ENCODE data around the gene BCR.

Gene BCR

DNA sequence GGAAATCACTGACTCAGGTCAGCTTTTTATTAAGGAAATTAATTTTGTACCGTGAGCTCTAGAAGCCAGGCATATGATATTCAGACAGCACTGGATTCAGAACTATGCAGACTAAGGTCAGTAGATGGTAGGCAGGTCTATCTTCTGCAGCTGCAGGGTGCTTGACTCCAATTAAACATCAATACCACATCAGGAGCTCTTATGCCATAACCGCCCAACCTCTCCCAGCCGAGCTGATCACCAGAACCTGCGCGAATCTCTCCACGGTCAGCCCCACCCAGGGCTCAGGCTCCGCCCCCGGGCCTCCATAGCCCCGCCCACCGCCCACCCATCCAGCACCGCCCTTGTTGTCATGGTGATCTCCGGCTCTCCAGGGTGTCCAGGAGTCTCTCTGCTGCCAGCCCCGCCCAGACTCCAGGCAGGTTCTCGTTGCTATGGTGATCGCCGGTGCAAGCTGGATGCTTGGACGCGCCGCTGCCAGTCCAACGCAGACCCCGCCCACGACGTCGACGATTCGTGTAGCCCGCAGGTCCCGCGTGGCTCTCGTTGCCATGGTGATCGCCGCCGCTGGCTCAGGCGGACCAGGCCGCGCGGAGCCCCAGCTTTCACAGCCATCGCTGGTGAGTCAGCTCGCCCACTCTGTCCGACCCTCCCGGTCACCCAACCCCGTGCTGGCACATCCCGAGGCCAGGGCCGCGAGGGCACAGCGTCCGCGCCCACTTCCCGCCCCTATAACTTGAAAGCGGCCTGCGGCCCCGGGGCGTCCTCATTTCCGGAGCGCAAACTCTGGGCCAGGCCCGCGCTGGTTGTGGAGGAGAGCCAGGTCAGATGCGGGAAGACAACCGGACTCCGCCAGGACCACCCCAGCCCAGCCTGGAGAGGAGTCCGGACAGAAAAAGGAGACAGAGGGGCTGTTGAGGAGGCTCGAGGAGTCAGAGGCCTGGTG is 35.1 kb upstream of the BCR start, which contains the start of gene RAB36:
RAB36 (plus strand) TSS at position 546 of the 946 bp plus-strand sequence. CDS start 1,140 bp downstream, outside the sequence.
- TF ChIP-seq, protein P1, sequence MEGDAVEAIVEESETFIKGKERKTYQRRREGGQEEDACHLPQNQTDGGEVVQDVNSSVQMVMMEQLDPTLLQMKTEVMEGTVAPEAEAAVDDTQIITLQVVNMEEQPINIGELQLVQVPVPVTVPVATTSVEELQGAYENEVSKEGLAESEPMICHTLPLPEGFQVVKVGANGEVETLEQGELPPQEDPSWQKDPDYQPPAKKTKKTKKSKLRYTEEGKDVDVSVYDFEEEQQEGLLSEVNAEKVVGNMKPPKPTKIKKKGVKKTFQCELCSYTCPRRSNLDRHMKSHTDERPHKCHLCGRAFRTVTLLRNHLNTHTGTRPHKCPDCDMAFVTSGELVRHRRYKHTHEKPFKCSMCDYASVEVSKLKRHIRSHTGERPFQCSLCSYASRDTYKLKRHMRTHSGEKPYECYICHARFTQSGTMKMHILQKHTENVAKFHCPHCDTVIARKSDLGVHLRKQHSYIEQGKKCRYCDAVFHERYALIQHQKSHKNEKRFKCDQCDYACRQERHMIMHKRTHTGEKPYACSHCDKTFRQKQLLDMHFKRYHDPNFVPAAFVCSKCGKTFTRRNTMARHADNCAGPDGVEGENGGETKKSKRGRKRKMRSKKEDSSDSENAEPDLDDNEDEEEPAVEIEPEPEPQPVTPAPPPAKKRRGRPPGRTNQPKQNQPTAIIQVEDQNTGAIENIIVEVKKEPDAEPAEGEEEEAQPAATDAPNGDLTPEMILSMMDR (IDR thresholded peaks at IDR 0.05; ENCODE audit: low read depth, low read length): no peak
- peak within 1 kb of the TSS; percentile 63 for H3K4me3 ChIP-seq (ENCODE audit: low read depth, low read length)

DNA sequence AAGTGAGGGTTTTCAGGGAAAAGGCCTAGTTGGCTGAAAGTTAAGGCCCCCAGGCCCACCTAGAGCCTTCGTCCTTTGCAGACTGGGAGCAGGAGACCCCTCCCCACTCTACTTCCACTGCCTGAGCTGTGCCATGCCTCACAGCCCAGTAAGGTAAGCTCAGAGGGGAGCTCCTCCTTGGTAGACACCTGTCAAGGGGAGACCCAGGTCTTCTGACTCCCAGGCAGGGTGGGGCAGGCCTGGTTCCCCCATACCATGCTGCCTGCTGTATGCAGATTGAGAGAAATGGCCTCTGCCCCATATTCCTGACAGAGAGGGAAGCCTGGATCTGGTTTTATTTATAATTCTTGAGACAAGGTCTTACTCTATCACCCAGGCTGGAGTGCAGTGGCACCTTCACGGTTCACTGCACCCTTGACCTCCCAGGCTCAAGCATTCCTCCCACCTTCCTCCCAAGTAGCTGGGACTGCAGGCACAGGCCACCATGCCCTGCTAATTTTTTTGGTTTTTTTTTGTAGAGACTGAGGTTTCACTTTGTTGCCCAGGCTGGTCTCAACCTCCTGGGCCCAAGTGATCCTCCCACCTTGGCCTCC is 34.3 kb upstream of the BCR start:
- H3K4me3 ChIP-seq (ENCODE audit: low read depth, low read length): peak overlapping the region; percentile 63

DNA sequence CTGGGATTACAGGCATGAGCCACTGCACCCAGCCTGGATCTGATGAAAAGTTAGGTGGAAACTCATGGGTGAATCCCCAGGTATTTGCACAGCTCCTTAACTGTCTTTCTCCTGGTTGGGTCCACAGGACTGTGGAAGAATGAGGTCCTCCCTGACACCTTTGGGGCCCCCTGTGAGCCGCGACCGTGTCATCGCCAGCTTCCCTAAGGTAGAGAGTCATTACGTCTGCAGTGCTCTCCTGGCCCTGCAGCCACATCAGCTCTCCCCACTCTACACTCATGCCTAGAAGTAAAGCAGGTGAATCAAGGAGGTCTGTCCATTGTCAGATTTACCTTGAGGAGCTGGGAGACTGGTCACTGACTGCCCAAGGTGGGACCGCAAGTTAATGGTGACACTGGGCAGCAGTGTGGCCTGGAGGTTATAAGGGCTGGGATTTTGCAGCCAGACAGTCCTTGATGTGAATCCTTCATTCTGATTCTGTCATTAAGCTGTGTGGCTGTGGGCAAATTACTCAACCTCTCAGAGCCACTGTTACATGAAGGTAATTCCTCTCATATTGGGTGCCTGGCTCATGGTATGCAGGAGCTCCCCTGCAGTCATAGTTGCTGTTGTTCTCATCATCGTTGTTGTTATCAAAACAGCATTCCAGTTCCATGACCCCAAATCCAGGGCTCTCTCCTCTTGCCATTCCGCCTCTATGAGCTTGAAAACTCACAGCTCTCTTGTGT is 33.7 kb upstream of the BCR start:
- no peak overlapping the region for H3K4me3 ChIP-seq (ENCODE audit: low read depth, low read length)
- TF ChIP-seq, protein P1 (IDR thresholded peaks at IDR 0.05; ENCODE audit: low read depth, low read length): no peak

More for the DNA sequence above, 34.3 kb upstream of the BCR start:
- TF ChIP-seq, protein P1 (IDR thresholded peaks at IDR 0.05; ENCODE audit: low read depth, low read length): no peak

DNA sequence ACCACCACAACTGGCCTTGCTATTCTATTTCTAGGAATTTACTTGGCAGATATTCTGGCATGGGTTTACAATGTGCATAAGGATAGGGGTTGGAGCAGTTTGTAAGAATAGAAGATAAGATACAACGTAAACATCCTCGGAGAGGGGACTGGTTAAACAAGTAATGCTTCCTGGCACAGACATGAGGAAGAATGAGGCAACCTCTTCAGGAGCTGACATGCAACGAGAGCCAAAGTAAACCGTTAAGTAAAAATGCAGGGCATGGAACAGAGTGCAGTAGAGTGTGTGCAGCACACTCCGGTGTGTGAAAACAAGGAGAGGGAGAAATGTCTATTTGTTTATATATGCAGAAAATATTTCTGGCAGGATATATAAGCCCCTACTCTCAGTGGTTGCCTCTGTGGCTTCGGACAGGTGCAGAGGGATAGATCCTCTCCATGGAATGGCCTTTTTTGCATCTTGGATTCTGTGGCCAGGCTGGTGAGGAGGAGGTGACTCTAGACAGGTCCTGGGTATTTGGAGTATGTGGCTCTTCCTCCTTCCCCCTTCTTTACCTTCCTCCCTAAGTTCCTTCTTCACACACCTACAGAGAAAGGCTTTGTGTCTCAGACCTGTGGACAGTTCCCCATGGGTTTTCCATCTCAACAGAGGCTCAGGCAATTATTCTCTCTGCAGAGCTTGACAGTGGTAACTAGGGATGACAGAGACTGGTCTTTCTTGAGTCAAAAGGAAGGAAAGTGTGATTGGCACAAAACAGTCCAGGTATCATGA is 32.5 kb upstream of the BCR start:
- TF ChIP-seq, protein P1 (IDR thresholded peaks at IDR 0.05; ENCODE audit: low read depth, low read length): no peak
- H3K4me3 ChIP-seq (ENCODE audit: low read depth, low read length): no peak overlapping the region

DNA sequence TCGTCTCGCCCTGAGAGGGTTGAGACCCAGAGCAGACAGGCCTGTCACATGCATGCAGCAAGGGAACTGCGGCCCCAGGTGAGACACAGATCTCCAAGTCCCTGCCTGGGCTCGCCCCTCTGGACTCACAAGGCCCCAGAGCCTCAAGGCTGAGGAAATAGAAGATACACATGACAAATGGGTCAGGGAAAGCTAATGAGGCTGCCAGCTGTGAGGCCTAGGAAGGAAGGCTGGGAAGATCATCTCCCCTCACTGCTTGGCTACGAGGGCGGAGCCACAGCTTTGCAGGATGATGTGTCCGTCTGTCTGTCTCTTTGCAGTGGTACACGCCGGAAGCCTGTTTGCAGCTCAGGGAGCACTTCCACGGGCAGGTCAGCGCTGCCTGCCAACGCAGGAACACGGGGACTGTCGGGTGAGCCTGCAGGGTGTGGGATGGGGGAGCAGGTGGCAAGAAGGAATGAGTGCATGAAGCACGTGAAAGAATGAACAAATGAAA is 30.5 kb upstream of the BCR start:
- H3K4me3 ChIP-seq (ENCODE audit: low read depth, low read length): no peak overlapping the region
- TF ChIP-seq, protein P1 (IDR thresholded peaks at IDR 0.05; ENCODE audit: low read depth, low read length): no peak

DNA sequence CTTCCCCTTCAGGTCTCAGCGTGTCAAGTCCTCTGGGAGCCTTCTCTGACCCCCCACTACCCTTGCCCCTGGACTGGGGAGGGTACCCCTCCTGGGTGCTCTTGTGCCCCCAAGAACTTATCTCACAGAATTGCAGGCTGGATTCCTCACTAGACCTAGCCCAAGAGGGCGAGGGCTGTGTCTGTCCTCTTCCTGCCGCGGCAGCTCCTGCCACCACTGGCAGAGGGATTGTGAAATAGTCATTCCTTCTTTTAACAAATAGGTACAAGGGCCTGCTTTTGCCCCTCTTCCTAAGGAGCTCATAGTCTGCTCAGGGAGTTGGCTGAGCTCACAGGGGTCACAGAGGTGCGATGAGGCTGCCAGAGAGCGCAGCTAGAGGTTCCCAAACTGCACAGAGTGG is 29.5 kb upstream of the BCR start:
- TF ChIP-seq, protein P1 (IDR thresholded peaks at IDR 0.05; ENCODE audit: low read depth, low read length): no peak

More for the DNA sequence above, 29.5 kb upstream of the BCR start:
- H3K4me3 ChIP-seq (ENCODE audit: low read depth, low read length): no peak overlapping the region

All from WI38 (cell line).